ENCODE results near the gene H1-8. TPM values are rescaled to one million over a fixed set of nuclear protein-coding genes. Genes with fewer than 3 reads are reported as not detected.

The H1-8 gene
- total RNA-seq, 1 experiment from 2014 or later = not detected

DNA sequence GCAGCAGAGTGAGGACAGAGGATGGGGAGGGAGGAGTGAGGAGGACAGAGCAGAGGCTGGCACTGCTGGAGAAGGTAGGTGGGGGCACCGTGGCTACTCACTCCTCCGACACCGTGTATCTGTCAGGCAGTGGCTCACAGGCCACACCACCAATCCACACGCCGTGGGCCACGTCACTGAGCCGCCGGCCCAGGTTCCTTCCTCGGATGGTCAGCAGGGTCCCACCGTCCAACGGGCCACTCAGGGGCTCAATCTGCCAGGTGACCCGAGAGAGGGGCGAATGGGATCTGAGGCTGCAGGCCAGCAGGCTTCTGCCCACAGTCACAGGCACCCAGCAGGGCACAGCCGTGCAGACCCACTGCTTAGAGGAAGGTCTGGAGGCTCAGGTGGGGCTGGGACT is 30.5 kb downstream of the H1-8 start:
- H3K9ac ChIP-seq (ENCODE audit: low read length) = no peak overlapping the region
- H3K27me3 ChIP-seq (ENCODE audit: insufficient read depth, low read length) = no peaks in the 10 kb centered on the region
- H3K9me2 ChIP-seq (ENCODE audit: insufficient read depth) = no peaks in the 10 kb centered on the region
- no peaks in the 10 kb centered on the region for H3K4me1 ChIP-seq (ENCODE audit: control insufficient read depth in 1 of 2, insufficient read depth in 2 of 2, low read length in 2 of 2)
- RAD21 ChIA-PET (ENCODE audit: low non-redundant PET in 1 of 2, low total read pairs in 2 of 2, uncharacterized antibody in 2 of 2, unreplicated experiment in 2 of 2) = no interaction called here
- intact Hi-C loops (cut with micrococcal nuclease) = no loop called here
- no peak overlapping the region for H3K27ac ChIP-seq (ENCODE audit: low read depth, low read length)
- no peak overlapping the region for H3K4me3 ChIP-seq (replicated peaks in 1 of 2; ENCODE audit: low read depth in 1 of 2, low read length in 2 of 2)
- H2AFZ ChIP-seq (ENCODE audit: low read depth, low read length, poor library complexity, severe bottlenecking) = no peak overlapping the region
- POLR2A ChIA-PET = no interaction called here
- CTCF ChIA-PET = no interaction called here
- no peak overlapping the region for H3K4me2 ChIP-seq (ENCODE audit: low read length)
- ATAC-seq (no peak), DNase-seq (ENCODE audit: low read depth, low spot score) (no peak)
- BruUV-seq (replicated peaks) = no TSS peak
- H4K20me1 ChIP-seq (ENCODE audit: insufficient read depth) = no peaks in the 10 kb centered on the region
- H3K36me3 ChIP-seq (ENCODE audit: control insufficient read depth in 1 of 2, insufficient read depth in 2 of 2, low read length in 2 of 2) = no peaks in the 10 kb centered on the region; a peak in 1 of 4 replicates
- no peaks in the 10 kb centered on the region for H3K79me2 ChIP-seq (ENCODE audit: insufficient read depth, low read length)
- no peaks in the 10 kb centered on the region for H3K9me3 ChIP-seq (ENCODE audit: control insufficient read depth in 1 of 2, insufficient read depth in 1 of 2, low read depth in 1 of 2, low read length in 2 of 2)
- TF ChIP-seq EGR1 (IDR thresholded peaks at IDR 0.05; ENCODE audit: low read depth) = no peak
- TF ChIP-seq YY1 (IDR thresholded peaks at IDR 0.05; ENCODE audit: extremely low read depth, insufficient replicate concordance, low read depth, low read length) = no peak
- no peak for TF ChIP-seq ELF1 (IDR thresholded peaks at IDR 0.05; ENCODE audit: borderline replicate concordance, low read depth)
- no peak for TF ChIP-seq ZNF274 (IDR thresholded peaks at IDR 0.05; ENCODE audit: low read depth, low read length)

DNA sequence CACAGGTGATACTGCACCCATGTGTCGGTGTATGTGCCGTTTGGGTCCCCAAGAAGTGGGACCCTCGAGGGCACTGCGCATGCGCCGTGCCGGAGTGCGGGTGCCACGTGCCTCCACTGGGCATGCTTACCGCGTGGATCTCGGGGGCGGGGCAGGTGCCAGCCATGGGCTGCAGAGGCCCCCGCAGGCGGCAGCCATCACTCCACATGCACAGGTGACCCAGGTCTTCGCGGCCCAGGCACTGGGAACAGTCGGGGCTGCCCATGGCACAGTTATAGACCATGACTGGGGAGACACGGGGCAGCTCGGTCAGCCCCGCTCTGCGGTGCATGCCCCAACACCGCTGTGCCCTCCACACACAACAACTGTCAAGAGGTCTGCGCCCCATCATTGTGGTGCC is 31.2 kb downstream of the H1-8 start:
- ATAC-seq = no peak
- Histone ChIP-seq H3K9ac (ENCODE audit: low read length) (no peak overlapping the region), H3K27me3 (ENCODE audit: insufficient read depth, low read length) (no peaks in the 10 kb centered on the region), H3K36me3 (ENCODE audit: control insufficient read depth in 1 of 2, insufficient read depth in 2 of 2, low read length in 2 of 2) (no peaks in the 10 kb centered on the region; a peak in 1 of 4 replicates), H3K4me1 (ENCODE audit: control insufficient read depth in 1 of 2, insufficient read depth in 2 of 2, low read length in 2 of 2) (no peaks in the 10 kb centered on the region), H3K9me3 (ENCODE audit: control insufficient read depth in 1 of 2, insufficient read depth in 1 of 2, low read depth in 1 of 2, low read length in 2 of 2) (no peaks in the 10 kb centered on the region), H3K4me2 (ENCODE audit: low read length) (no peak overlapping the region), H2AFZ (ENCODE audit: low read depth, low read length, poor library complexity, severe bottlenecking) (no peak overlapping the region), H3K27ac (ENCODE audit: low read depth, low read length) (no peak overlapping the region), H3K79me2 (ENCODE audit: insufficient read depth, low read length) (no peaks in the 10 kb centered on the region), H4K20me1 (ENCODE audit: insufficient read depth) (no peaks in the 10 kb centered on the region), H3K9me2 (ENCODE audit: insufficient read depth) (no peaks in the 10 kb centered on the region), H3K4me3 (replicated peaks in 1 of 2; ENCODE audit: low read depth in 1 of 2, low read length in 2 of 2) (no peak overlapping the region)
- BruUV-seq (replicated peaks) = no TSS peak
- no peak for TF ChIP-seq POLR2AphosphoS5 (IDR thresholded peaks at IDR 0.05; ENCODE audit: low read depth, low read length)
- TF ChIP-seq JUND (IDR thresholded peaks at IDR 0.05) = no peak
- TF ChIP-seq, protein P1, sequence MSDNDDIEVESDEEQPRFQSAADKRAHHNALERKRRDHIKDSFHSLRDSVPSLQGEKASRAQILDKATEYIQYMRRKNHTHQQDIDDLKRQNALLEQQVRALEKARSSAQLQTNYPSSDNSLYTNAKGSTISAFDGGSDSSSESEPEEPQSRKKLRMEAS (IDR thresholded peaks at IDR 0.05) = no peak
- TF ChIP-seq EGR1 (IDR thresholded peaks at IDR 0.05; ENCODE audit: low read depth) = no peak
- no peak for TF ChIP-seq ZNF274 (IDR thresholded peaks at IDR 0.05; ENCODE audit: low read depth, low read length)
- TF ChIP-seq TCF7L2 (IDR thresholded peaks at IDR 0.05; ENCODE audit: borderline replicate concordance, extremely low read depth, insufficient read depth, insufficient read length) = no peak
- TF ChIP-seq ELF1 (IDR thresholded peaks at IDR 0.05; ENCODE audit: borderline replicate concordance, low read depth) = no peak
- no peak for TF ChIP-seq YY1 (IDR thresholded peaks at IDR 0.05; ENCODE audit: extremely low read depth, insufficient replicate concordance, low read depth, low read length)
- no peak for TF ChIP-seq ZFX (IDR thresholded peaks at IDR 0.05)
- TF ChIP-seq, protein P2, sequence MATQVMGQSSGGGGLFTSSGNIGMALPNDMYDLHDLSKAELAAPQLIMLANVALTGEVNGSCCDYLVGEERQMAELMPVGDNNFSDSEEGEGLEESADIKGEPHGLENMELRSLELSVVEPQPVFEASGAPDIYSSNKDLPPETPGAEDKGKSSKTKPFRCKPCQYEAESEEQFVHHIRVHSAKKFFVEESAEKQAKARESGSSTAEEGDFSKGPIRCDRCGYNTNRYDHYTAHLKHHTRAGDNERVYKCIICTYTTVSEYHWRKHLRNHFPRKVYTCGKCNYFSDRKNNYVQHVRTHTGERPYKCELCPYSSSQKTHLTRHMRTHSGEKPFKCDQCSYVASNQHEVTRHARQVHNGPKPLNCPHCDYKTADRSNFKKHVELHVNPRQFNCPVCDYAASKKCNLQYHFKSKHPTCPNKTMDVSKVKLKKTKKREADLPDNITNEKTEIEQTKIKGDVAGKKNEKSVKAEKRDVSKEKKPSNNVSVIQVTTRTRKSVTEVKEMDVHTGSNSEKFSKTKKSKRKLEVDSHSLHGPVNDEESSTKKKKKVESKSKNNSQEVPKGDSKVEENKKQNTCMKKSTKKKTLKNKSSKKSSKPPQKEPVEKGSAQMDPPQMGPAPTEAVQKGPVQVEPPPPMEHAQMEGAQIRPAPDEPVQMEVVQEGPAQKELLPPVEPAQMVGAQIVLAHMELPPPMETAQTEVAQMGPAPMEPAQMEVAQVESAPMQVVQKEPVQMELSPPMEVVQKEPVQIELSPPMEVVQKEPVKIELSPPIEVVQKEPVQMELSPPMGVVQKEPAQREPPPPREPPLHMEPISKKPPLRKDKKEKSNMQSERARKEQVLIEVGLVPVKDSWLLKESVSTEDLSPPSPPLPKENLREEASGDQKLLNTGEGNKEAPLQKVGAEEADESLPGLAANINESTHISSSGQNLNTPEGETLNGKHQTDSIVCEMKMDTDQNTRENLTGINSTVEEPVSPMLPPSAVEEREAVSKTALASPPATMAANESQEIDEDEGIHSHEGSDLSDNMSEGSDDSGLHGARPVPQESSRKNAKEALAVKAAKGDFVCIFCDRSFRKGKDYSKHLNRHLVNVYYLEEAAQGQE (IDR thresholded peaks at IDR 0.05; ENCODE audit: low read depth) = no peak
- no peak for TF ChIP-seq CEBPB (IDR thresholded peaks at IDR 0.05; ENCODE audit: low read depth)
- no peak for TF ChIP-seq EZH2 (IDR thresholded peaks at IDR 0.05)
- TF ChIP-seq RAD21 (IDR thresholded peaks at IDR 0.05; ENCODE audit: low read depth) = no peak
- CTCF ChIA-PET = no interaction called here
- DNase-seq (ENCODE audit: low read depth, low spot score) = no peak
- POLR2A ChIA-PET = no interaction called here
- intact Hi-C loops (cut with micrococcal nuclease) = no loop called here
- RAD21 ChIA-PET (ENCODE audit: low non-redundant PET in 1 of 2, low total read pairs in 2 of 2, uncharacterized antibody in 2 of 2, unreplicated experiment in 2 of 2) = no interaction called here
